GM19240 (cell line): ENCODE results near the gene WNT7A.

ENCODE experiments used
- DNase-seq: peaks from one replicate; pipeline ENCODE4 v3.0.0; 2011; ENCODE audit warnings: low spot score; ENCODE audit not compliant: insufficient read length

Gene WNT7A

DNA sequence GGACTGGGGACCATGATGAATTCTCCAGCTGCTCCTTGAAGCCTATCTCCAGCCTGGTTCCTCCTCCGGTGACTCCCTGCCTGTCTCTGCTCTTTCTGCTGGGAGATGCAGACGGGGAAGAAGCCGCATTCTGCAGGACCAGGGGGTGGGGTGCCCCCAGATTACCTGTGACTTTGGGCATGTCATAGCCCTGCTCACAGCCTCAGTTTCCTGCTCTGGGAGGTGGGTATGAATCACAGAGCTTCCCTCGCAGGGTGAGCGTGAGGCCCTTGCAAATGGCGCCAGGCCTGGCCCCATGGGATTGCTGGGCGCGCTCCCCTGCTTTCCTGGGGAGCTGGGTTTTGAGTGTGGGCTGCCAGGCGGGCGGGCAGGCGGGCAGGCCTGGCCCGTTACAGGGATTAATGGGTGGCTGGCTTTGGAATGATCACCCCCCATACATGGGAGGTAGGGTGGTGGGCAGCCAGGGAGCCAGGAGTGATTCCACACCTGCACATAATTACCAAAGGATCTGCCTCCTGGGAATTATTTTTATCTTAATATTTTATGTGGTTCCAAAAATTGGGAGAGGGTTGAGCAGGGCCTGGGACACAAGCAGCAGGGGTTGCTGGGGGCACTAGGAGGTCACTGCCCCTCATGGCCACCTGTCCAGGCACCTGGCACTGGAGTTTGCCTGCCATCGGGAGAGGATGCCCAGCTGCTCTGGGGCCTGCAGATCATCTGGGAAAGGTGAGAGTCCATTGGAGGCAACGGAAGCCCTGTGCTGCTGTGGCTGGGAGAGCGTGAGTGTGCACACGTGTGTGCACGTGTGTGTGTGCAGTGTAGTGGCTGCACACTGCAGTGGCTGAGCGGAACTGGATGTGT lies 106.8 kb downstream of the WNT7A start:
- no peak for DNase-seq

DNA sequence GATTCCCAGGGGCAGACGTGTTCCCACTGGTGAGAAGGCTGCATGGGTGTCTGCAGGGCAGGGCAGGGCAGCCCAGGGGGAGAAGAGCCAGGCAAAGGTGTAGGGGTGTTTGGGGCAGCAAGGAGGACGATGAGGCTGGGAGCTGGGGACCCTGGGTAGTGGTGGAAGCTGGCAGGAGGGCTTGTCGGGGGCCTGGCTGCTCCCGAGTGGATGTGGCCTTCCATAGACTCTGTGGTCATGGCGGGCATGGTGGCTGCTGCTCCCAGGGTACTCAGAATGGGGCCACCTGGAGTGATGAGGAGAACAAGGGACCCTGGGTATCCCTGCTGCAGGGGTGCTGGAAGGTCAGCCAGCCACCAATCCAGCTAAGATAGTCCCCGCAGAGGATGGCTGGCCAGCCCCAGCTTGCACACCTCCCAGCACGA lies 107.5 kb downstream of the WNT7A start:
- no peak for DNase-seq

DNA sequence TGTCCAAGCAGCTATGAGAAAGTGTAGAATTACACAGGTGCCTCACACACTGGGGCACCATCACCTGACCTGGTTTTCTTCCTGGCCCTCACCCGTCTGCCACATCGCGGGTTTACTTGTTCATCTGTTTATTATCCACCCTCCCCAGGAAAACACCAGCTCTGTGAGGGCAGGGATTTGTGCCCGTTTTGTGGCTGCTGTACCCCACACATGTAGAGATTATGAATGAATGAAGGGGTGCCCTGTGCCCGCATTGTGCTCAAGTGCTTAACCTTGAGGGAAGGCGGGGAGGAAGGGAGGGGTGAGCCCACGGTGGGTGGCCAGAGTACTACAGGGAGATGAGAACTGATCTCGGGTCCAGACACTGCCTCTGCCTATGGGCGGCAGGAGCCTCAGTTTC lies 108.4 kb downstream of the WNT7A start:
- DNase-seq: no peak

DNA sequence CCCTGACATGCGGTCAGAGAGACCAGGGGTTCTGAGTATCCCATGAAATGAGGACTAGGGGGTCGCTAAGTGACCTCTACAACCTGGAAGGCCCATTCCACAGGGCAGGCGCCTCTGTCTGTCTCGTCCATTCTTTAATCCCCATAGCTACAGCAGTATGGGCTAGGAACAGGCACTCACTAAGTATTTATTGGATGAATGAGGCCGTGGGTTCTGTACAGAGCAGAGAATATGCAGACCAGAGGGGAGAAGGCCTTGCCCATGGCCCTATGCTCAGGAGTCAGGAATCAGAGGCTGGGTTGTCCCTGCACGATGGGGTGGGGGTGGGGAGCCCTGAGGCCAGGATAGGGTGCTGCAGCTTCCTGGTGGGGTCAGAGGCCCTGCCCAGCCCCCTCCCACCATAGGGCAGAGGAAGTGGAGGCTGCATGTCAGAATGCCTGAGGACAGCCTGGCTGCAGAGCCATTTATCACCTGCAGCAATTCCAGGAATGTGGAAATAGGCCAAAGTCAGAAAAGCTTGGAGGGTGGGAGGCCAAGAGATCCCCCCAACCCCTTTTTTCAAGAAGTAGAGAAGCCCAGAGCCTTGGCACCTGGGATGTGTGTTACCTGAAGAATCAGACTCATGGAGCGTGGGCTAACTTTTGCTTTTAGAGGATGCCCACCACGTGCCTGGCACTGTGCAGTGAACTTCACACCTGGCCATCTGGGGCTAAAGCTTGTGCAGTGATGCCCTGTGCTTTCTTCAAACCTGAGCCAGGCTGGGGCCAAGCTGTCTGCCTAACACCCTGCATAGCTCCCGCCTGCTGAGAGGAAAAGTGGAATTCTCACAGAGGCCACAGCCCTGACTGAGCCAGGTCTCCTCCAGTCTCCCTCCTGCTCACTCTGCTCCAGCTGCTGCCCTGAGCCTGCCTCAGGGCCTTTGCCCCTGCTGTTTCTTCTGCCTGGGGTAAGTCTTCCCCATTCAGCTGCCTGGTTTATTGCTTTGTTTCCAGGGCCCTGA lies 109.4 kb downstream of the WNT7A start:
- DNase-seq: no peak

DNA sequence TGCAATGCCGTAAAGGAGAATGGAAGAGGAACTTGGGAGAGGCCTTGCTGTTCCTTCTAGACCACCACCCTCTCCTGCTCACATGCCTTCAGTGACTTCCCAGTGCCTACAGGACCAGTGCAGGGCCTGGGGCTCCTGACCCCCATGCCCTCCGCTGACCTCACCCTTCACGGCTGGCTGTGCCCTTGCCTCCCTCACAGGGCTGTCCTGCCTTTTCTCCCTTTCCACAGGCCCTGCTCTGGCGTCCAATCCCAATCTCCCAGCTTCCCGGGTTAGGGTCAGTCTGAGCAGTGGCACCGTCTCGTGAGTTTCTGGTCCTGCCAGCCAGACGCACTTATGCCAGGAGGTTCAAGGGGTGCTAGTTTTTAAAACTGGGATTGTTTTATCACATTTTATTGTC lies 110.4 kb downstream of the WNT7A start:
- DNase-seq: no peak

DNA sequence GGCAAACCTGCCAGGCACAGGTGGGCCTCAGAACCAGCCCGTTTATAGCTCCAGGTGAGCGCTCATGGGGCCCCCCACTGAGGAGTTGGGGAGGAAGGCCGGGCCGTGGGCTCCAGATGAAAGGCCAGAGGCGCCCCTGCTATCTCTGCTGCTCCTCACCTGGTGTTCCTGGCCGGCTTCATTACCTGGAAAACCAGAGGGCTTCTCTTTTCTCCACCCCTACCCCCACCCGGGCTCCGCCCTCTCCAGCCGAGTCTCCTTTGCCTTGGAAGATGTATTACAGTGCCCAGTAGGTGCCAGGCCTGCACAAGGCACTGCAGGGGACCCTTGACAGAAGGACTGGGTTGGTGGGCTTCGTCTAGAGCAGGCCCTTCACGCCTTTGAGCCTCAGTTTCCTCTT lies 111.4 kb downstream of the WNT7A start:
- DNase-seq: no peak

DNA sequence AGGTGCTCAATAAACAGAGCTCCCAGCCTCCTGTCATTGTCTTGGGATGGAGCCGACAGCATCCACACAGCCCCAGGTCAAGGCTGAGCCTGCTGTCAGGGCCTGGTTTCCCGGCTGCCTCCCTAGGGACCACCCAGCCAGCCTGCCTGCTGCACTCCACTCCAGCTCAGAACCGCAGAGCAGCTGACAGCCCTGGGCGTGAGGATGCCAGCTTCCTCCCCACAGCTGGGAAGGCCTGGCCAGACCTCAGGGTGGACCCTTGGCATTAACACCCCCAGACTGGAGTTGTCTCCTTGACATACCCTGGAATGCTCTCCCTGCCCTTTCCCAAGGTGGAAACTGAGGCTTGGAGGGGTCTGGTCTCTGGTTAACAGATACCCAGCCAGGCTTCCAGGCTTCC lies 112.0 kb downstream of the WNT7A start:
- DNase-seq: no peak

DNA sequence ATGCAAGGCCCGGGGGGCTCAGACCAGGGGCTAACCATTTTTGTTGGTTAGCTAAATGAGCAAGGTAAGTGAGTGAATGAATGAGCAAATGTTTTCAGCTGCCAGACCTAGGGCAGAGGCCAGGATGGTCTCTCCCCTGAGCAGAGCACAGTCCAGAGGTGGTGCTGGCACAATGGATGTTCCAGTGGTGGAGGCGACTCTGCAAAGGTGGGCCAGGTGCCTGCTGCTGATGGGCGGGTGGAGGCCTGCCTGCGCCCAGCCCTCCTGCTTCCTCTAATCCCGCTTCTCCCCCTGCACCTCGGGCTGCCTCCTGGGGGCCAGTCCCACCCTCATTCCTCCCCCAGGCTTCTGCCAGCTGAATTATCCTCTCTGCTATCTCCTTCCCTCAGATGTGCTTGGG lies 112.8 kb downstream of the WNT7A start:
- DNase-seq: no peak
